Myocyte (in vitro differentiated cells): Measurements from ENCODE around the gene FMC1. TPM values are rescaled to one million over a fixed set of nuclear protein-coding genes. Genes with fewer than 3 reads are reported as not detected.
"Not testable (repeated sequence)": the region's sequence is repeated elsewhere in the genome, so short reads cannot be mapped to it uniquely, and the experiment has no call there.

Experiments used
- DNase-seq: peaks from one replicate; pipeline ENCODE4 v3.0.0-alpha.2; 2012; ENCODE audit warnings: low read depth
- total RNA-seq: library from RNA; depleted of rRNA; stranded (reverse); fragments of >200 nt; gene quantifications from 2 replicates; pipeline ENCODE4 v1.2.3, GENCODE V29; 2014

The FMC1 gene
- total RNA-seq, 1 donor from 2014 or later = 25.7 TPM

GRCh38 chr7:139340037-139340807, 915 bp upstream of the FMC1 start:
- peak; percentile 100 for DNase-seq

- no peak for DNase-seq
Observed at GRCh38 chr7:139340808-139341057, 404 bp upstream of the FMC1 start.

GRCh38 chr7:139341776-139342226, 664 bp downstream of the FMC1 start:
- DNase-seq = no peak

- DNase-seq = no peak
Observed at GRCh38 chr7:139345042-139345441, 3.9 kb downstream of the FMC1 start.

GRCh38 chr7:139351027-139351426, 9.9 kb downstream of the FMC1 start:
- no peak for DNase-seq

GRCh38 chr7:139354729-139355128, 13.6 kb downstream of the FMC1 start:
- no peak for DNase-seq

GRCh38 chr7:139355320-139355719, 14.2 kb downstream of the FMC1 start:
- DNase-seq = no peak

- not testable (repeated sequence) for DNase-seq
Observed at GRCh38 chr7:139357729-139358506, 16.8 kb downstream of the FMC1 start.

GRCh38 chr7:139358541-139359365, 17.6 kb downstream of the FMC1 start:
- DNase-seq = no peak

GRCh38 chr7:139359366-139360209, 18.5 kb downstream of the FMC1 start, which contains the start of gene LUC7L2:
Gene LUC7L2, plus strand, starts transcription at chr7:139359894. Its CDS starts 368 bp downstream, at chr7:139360262.
- DNase-seq = peak; percentile 100

GRCh38 chr7:139360210-139360947, 19.2 kb downstream of the FMC1 start:
- DNase-seq = peak; percentile 97

- no peak for DNase-seq
Observed at GRCh38 chr7:139360948-139361307, 19.8 kb downstream of the FMC1 start.

GRCh38 chr7:139361523-139361922, 20.4 kb downstream of the FMC1 start:
- no peak for DNase-seq

- DNase-seq = no peak
Observed at GRCh38 chr7:139362302-139362701, 21.2 kb downstream of the FMC1 start.

GRCh38 chr7:139362981-139363380, 21.8 kb downstream of the FMC1 start:
- DNase-seq = no peak

- no peak for DNase-seq
Observed at GRCh38 chr7:139365336-139365735, 24.2 kb downstream of the FMC1 start.

- no peak for DNase-seq
Observed at GRCh38 chr7:139366400-139366799, 25.3 kb downstream of the FMC1 start.

- no peak for DNase-seq
Observed at GRCh38 chr7:139367438-139368155, 26.5 kb downstream of the FMC1 start.

GRCh38 chr7:139370301-139370942, 29.3 kb downstream of the FMC1 start:
- no peak for DNase-seq
